Peyer's patch (tissue), 4 donors: ENCODE results near the gene PKP3. TPM values are rescaled to one million over a fixed set of nuclear protein-coding genes. Genes with fewer than 3 reads are reported as not detected.
"Not testable (repeated sequence)": the region's sequence is repeated elsewhere in the genome, so short reads cannot be mapped to it uniquely, and the experiment has no call there.

Experiments used
- DNase-seq, 3 donors: peaks; one replicate each; pipeline ENCODE4 v3.0.0-alpha.2; 2017 to 2019
- H3K27ac ChIP-seq, 4 donors: fragments of 200-600 bp; sonication (generic); one replicate each; pipeline ENCODE4 v1.5.1; 2016 to 2019
- H3K27me3 ChIP-seq, 2 donors: fragments of 200-600 bp; sonication (generic); one replicate each; pipeline ENCODE4 v1.5.1; 2019
- H3K36me3 ChIP-seq, 3 donors: fragments of 200-600 bp; sonication (generic); one replicate each; pipeline ENCODE4 v1.5.1; 2016 to 2019
- H3K4me1 ChIP-seq, 4 donors: fragments of 200-600 bp; sonication (generic); one replicate each; pipeline ENCODE4 v1.5.1; 2016 to 2019
- H3K4me3 ChIP-seq, 4 donors: fragments of 200-600 bp; sonication (generic); 1 replicate in 3 of 4; 2 replicates in 1 of 4; pipeline ENCODE4 v1.5.1; 2016 to 2019; ENCODE audit warnings: mild to moderate bottlenecking in 1 of 4
- H3K9me3 ChIP-seq, 4 donors: fragments of 200-600 bp; sonication (generic); one replicate each; pipeline ENCODE4 v1.5.1; 2016 to 2019; ENCODE audit warnings: mild to moderate bottlenecking in 1 of 4
- CTCF ChIP-seq, 6 experiments: fragments of 450-650 bp in 4 of 6; fragments of 200-600 bp in 2 of 6; sonication (generic) in 1 of 6; IDR thresholded peaks; one replicate each; pipeline ENCODE4 v1.5.1; 2017 to 2019; ENCODE audit warnings: antibody characterized with exemption in 6 of 6, mild to moderate bottlenecking in 3 of 6, moderate library complexity in 1 of 6
- POLR2A ChIP-seq, 2 donors: fragments of 450-650 bp; IDR thresholded peaks; one replicate each; pipeline ENCODE4 v1.5.1; 2017; ENCODE audit warnings: antibody characterized with exemption in 2 of 2, mild to moderate bottlenecking in 2 of 2, moderate library complexity in 2 of 2
- total RNA-seq, 4 donors: library from RNA; depleted of rRNA; stranded (reverse); fragments of >200 nt; gene quantifications; one replicate each; pipeline ENCODE4 v1.1.0, GENCODE V29; 2016

The PKP3 gene
- total RNA-seq, 4 donors from 2014 or later: 95.7 to 254 (median 202) TPM

- no peaks in the 10 kb centered on the region for H3K4me1 ChIP-seq
- no peak overlapping the region for H3K4me3 ChIP-seq
- peaks cover 0 to under 1% of the 10 kb centered on the region in 2 donors for H3K27me3 ChIP-seq
- H3K36me3 ChIP-seq: no peaks in the 10 kb centered on the region
- DNase-seq: no peak
- no peaks in the 10 kb centered on the region for H3K9me3 ChIP-seq
- H3K27ac ChIP-seq: no peak overlapping the region
- TF ChIP-seq POLR2A (IDR thresholded peaks at IDR 0.05): no peak
- TF ChIP-seq CTCF (IDR thresholded peaks at IDR 0.05): no peak
Observed at GRCh38 chr11:362642-363442, 31.2 kb upstream of the PKP3 start.

GRCh38 chr11:363443-363805 is 30.6 kb upstream of the PKP3 start:
- H3K4me3 ChIP-seq, DNase-seq: not testable (repeated sequence)

GRCh38 chr11:363948-364761 is 29.9 kb upstream of the PKP3 start:
- Histone ChIP-seq H3K4me1 (peaks cover 0 to 7% (median 3%) of the 10 kb centered on the region in 4 donors), H3K4me3 (no peak overlapping the region), H3K27me3 (peaks cover 0 to 9% of the 10 kb centered on the region in 2 donors), H3K27ac (peak overlapping the region in 1 of 4 donors; percentile 21), H3K9me3 (no peaks in the 10 kb centered on the region), H3K36me3 (no peaks in the 10 kb centered on the region)
- peak; percentile 35 to 93 (median 54) for TF ChIP-seq CTCF (IDR thresholded peaks at IDR 0.05)
- TF ChIP-seq POLR2A (IDR thresholded peaks at IDR 0.05): no peak
- DNase-seq: peak; percentile 55 to 92 (median 76)

More at GRCh38 chr11:363443-363805, 30.6 kb upstream of the PKP3 start:
- H3K27me3 ChIP-seq, H3K36me3 ChIP-seq, H3K27ac ChIP-seq, H3K4me1 ChIP-seq, H3K9me3 ChIP-seq: not testable (repeated sequence)

- Histone ChIP-seq H3K36me3 (no peaks in the 10 kb centered on the region), H3K4me3 (no peak overlapping the region), H3K27me3 (peaks cover 0 to 9% of the 10 kb centered on the region in 2 donors), H3K27ac (no peak overlapping the region), H3K4me1 (peaks cover 0 to 7% (median 3%) of the 10 kb centered on the region in 4 donors), H3K9me3 (no peaks in the 10 kb centered on the region)
- TF ChIP-seq CTCF (IDR thresholded peaks at IDR 0.05): no peak
- no peak for TF ChIP-seq POLR2A (IDR thresholded peaks at IDR 0.05)
- peak in 1 of 3 donors; percentile 37 for DNase-seq
Observed at GRCh38 chr11:364991-365725, 28.9 kb upstream of the PKP3 start.

GRCh38 chr11:365831-366230 is 28.2 kb upstream of the PKP3 start:
- Histone ChIP-seq H3K4me1 (peaks cover 0 to 7% (median 3%) of the 10 kb centered on the region in 4 donors), H3K27me3 (peaks cover 0 to 9% of the 10 kb centered on the region in 2 donors), H3K4me3 (no peak overlapping the region), H3K27ac (no peak overlapping the region), H3K36me3 (no peaks in the 10 kb centered on the region), H3K9me3 (no peaks in the 10 kb centered on the region)
- TF ChIP-seq POLR2A (IDR thresholded peaks at IDR 0.05) (no peak), CTCF (IDR thresholded peaks at IDR 0.05) (no peak)
- peak in 1 of 3 donors; percentile 40 for DNase-seq
